Stimulated activated CD4-positive, alpha-beta T cell treated with anti-CD3 and anti-CD28 coated beads, Interleukin-4, amount 100 ng/mL, for 4 hours (primary cell): ENCODE results near the gene SMARCB1.

ENCODE experiments used
- DNase-seq, 2 experiments: peaks; one replicate each; pipeline ENCODE4 v3.0.0-alpha.2; 2020

Gene SMARCB1

GRCh38 chr22:23786752-23787599 is at the start of gene SMARCB1:
SMARCB1 (plus strand) TSS chr22:23786966; CDS start chr22:23787170, 204 bp downstream.
- DNase-seq: peak; percentile 86 to 92

- no peak for DNase-seq
Observed at GRCh38 chr22:23737696-23738095, 49.1 kb upstream of the SMARCB1 start.

GRCh38 chr22:23742505-23743264 is 44.1 kb upstream of the SMARCB1 start:
- no peak for DNase-seq

GRCh38 chr22:23743303-23743705 is 43.5 kb upstream of the SMARCB1 start:
- DNase-seq: no peak

DNA sequence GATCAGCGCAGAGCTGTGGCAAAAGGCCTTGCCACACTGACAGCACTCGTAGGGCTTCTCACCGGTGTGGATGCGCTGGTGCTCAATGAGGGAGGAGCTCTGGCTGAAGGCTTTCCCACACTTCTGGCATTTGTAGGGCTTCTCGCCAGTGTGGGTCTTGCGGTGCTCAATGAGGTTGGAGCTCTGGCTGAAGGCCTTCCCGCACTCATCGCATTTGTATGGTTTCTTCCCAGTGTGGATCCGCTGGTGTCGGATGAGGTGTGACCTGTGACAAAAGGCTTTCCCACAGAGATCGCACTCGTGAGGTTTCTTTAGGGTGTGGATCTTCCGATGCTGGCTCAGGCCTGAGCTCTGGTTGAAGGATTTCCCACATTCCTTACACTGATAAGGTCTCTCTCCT is 42.8 kb upstream of the SMARCB1 start:
- DNase-seq: no peak

GRCh38 chr22:23744485-23744884 is 42.3 kb upstream of the SMARCB1 start:
- DNase-seq: no peak

GRCh38 chr22:23745791-23746190 is 41.0 kb upstream of the SMARCB1 start:
- no peak for DNase-seq

- DNase-seq: no peak
Observed at GRCh38 chr22:23749841-23750301, 36.9 kb upstream of the SMARCB1 start.

GRCh38 chr22:23750367-23750713 is 36.4 kb upstream of the SMARCB1 start:
- DNase-seq: no peak

DNA sequence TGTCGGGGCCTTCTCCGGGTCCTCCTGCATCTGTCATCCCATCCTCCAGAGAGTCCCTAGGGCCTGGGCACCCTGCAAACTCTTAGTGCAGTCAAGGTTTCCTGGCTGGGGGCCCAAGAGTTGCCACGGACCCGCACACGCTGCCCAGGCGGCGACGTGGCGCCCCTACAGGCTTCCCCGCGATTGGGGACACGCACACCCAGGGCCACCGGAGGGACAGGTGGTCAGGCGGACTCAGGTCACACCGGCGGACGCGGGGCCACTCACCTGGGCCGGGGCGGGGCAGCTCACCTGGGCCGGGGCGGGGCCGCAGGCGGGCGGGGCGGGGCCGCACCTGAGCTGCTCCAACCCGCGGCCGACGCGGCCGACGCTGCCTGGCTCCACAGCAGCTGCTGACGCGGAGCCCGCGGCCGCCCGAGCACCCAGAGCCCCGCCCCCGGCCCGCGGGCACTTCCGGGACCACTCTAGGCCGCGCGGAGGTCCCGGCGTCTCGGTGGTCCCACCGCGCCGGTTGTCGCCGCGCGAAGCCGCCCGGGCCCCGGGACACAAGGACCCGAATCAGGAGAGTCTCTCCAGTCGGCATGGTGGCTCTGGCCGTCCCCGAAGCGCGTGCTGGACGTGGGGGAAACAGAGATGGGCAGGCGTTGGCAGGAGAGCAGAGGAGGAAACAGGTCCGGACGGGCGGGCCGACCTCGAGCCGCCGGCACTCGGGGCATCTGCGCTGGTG is 35.9 kb upstream of the SMARCB1 start, which contains the start of gene ZNF70:
TSS of gene ZNF70 (minus strand) at position 399 of the 727 bp plus-strand sequence. CDS start 5,972 bp downstream, outside the sequence.
- peak; percentile 83 to 86 for DNase-seq

GRCh38 chr22:23751441-23751996 is 35.2 kb upstream of the SMARCB1 start:
- DNase-seq: no peak

DNA sequence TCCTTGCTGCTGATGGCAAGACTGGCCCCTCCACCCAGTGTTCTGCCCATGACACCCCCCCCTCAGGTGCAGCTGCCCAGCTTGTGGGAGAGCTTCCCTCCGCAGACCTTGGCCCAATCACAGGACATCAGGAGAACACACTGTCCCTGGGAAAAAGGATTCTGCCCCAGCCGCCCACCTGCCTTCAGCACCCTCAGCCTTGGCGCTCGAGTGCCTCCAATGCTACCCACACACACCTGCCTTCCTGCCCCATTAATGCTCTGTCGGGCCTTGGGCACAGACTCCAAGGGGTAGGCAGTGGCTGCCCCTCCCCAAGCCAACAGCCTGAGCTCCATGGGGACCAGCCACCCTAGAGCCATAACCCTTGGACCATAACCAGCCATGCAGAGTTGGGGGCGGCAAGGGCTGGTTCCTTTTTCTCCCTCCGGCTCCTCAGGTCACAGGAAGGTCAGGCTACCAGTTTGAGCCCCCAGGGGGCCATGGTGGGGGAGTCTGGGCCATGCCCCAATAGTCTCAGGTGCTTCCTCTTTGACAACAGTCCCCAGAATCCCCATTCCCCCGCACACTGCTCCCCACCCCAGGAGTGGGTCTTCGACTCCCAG is 34.6 kb upstream of the SMARCB1 start:
- DNase-seq: no peak

DNA sequence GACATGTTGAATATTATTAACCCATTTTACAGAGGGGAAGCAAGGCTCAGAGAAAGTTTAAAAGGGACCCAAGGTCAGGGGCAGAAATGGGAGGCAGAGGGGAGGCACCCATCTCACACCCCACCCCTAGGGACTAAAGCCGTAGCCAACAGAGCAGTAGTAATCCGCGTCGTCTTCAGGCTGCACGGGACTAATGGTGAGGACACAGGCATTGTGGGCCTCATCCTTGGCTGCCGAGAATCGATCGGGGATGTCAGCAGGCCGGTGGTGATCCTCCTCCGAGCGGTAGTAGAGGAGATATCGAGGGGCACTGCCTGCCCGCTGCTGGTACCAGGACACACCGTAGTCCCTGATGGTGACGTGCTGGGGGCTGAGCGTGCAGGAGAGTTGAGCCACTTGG is 34.0 kb upstream of the SMARCB1 start:
- no peak for DNase-seq

- DNase-seq: no peak
Observed at GRCh38 chr22:23753385-23753784, 33.4 kb upstream of the SMARCB1 start.

DNA sequence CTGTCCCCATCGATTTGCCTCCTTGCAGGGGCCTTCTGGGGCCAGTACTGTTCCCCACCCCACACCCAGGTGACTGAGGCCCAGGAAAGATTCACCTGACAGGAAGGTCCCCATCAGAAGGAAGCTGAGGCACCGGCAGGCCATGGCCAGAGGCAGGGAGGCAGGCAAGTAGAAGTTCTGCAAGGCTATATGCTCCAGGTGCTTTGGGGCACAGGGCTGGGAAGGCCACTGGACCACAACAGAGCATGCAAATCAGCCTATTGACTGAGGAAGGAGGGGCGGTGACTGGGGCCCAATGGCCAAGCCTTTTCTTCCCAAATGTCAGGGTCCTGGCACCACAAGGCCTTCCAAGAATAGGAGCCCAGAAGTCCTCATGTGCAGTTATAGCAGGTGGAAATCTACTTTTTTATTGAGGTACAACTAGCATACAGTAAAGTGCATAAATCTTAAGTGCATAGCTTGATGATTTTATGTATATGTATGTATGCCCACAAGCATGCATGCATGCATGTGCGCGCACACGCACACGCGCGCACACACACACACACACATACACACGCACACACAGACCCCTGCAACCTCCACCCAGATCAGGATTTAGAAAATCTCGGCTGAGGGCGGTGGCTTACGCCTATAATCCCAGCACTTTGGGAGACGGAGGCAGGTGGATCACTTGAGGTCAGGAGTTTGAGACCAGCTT is 32.4 kb upstream of the SMARCB1 start, which contains the start of gene VPREB3:
TSS of gene VPREB3 (minus strand) at position 206 of the 700 bp plus-strand sequence. CDS start at position 144, 62 bp downstream.
- no peak for DNase-seq

DNA sequence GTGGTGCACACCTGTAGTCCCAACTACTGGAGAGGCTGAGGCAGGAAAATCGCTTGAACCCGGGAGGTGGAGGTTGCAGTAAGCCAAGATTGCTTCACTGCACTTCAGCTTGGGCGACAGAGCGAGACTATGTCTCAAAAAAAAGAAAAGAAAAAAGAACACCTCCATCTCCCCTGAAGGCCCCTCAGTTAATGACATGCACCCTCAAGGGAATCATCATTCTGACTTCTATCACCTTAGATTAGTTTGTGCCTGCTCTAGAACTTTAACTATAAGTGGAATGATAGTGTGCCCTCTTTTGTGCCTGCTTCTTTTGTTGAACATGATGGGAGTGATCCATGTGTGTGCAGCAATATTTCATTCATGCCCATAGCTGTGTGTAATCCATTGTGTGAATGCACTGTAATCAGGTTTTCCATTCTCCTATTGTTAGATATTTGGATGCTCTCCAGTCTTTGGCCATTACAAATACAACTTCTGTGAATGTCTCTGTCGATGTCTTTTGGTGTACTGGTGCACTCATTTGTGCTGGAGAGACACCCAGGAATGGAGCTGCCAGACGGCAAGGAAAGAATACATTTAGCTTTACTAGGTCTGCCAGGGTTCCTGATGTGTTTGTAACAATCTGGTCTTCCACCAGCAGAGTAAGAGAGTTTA is 31.7 kb upstream of the SMARCB1 start:
- no peak for DNase-seq

DNA sequence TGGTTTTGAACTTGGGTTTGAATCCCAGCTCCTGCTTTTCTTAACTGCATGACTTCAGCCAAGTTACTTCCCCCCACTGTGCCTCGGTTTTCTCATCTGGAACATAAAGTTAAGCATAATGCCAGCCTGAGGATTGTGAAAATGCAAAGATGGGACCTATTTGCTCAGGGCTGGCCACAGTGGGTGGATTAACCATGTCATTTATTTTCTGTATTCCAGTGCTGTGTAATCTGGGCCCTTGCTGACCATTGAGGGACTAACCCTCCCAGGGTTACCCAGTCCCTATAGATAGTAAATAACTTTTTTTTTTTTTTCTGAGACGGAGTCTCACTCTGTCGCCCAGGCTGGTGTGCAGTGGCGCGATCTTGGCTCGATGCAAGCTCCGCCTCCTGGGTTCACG is 31.1 kb upstream of the SMARCB1 start:
- no peak for DNase-seq

DNA sequence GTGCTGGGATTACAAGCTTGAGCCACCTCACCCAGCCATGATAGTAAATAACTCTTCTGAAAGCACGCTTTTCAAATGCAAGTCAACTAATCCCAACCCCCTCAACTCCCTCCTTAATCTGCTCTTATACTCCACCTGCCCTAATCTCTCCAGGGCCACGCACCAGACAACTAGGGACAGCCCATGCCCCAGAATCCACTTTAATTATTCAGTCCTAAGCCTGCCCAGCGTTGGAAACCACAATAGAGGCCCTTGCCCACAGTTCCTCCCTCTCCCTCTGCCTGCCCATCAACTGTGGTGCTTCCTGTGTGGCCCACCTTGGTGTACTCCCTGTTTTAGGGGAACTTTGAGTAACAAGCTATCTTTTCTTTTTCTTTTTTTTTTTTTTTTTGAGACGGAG is 29.9 kb upstream of the SMARCB1 start:
- no peak for DNase-seq

DNA sequence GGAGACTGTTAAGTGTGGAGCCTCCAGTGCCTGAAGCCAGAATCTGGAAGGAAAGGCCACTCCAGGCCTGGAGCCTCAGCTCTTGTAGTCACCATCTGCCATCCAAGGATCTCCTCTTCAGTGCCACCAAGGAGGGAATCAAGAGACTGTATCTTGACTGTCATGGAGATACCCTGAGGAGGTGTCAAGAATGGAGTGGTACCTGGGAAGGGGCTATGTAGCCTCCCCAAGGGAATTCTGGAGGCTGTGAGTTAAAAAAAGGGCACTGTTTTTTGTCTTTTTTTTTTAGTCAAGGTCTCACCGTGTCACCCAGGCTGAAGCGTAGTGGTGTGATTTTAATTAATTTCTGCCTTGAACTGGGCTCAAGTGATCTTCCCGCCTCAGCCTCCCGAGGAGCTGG is 27.2 kb upstream of the SMARCB1 start:
- no peak for DNase-seq

- DNase-seq: no peak
Observed at GRCh38 chr22:23760056-23760455, 26.7 kb upstream of the SMARCB1 start.
